Measurements from ENCODE around the gene GALNS. TPM values are rescaled to one million over a fixed set of nuclear protein-coding genes. Genes with fewer than 3 reads are reported as not detected.

Gene GALNS
- total and polyA plus RNA-seq, 2 of the 13 experiments (the other 11 are each of a cell fraction or from before 2014, with no cell fraction given): 9.2 to 9.8 TPM

- TF ChIP-seq MLX (CRISPR knock-in tag; IDR thresholded peaks at IDR 0.05): no peak
- TF ChIP-seq ZNF275 (CRISPR knock-in tag; IDR thresholded peaks at IDR 0.05; ENCODE audit: borderline replicate concordance): no peak
- no peak for TF ChIP-seq NR3C1 (CRISPR knock-in tag; IDR thresholded peaks at IDR 0.05)
- TF ChIP-seq CENPT (CRISPR knock-in tag; IDR thresholded peaks at IDR 0.05; ENCODE audit: low read depth): no peak
- TF ChIP-seq ZNF44 (CRISPR knock-in tag; IDR thresholded peaks at IDR 0.05): no peak
- no peak for TF ChIP-seq TRAFD1 (CRISPR knock-in tag; IDR thresholded peaks at IDR 0.05; ENCODE audit: borderline replicate concordance)
- TF ChIP-seq TIGD3 (CRISPR knock-in tag; IDR thresholded peaks at IDR 0.05; ENCODE audit: borderline replicate concordance): no peak
- 0 out of 2 replicates have a peak, but pooled peaks have one; percentile 50 for TF ChIP-seq ZNF75D (CRISPR knock-in tag; IDR thresholded peaks at IDR 0.05; ENCODE audit: borderline replicate concordance)
- TF ChIP-seq PHF8 (CRISPR knock-in tag; IDR thresholded peaks at IDR 0.05): no peak
- TF ChIP-seq ZNF33B (CRISPR knock-in tag; IDR thresholded peaks at IDR 0.05): 0 out of 2 replicates have a peak, but pooled peaks have one; percentile 17
- TF ChIP-seq ZNF678 (CRISPR knock-in tag; IDR thresholded peaks at IDR 0.05): peak; percentile 57; the same call in 1 of the 2 replicates
- no peak for TF ChIP-seq NONO (IDR thresholded peaks at IDR 0.05)
- peak; percentile 45; the same call in 1 of the 2 replicates for TF ChIP-seq NONO (CRISPR knock-in tag; conservative IDR thresholded peaks at IDR 0.05)
- no peak for TF ChIP-seq KMT2B (CRISPR knock-in tag; IDR thresholded peaks at IDR 0.05)
- TF ChIP-seq PHB2 (IDR thresholded peaks at IDR 0.05; ENCODE audit: partially characterized antibody): no peak
- TF ChIP-seq IRF2 (CRISPR knock-in tag; IDR thresholded peaks at IDR 0.05): no peak
- no peak for TF ChIP-seq NR2F6 (IDR thresholded peaks at IDR 0.05)
- TF ChIP-seq NR2F6 (CRISPR knock-in tag; IDR thresholded peaks at IDR 0.05): no peak
- 0 out of 2 replicates have a peak, but pooled peaks have one; percentile 28 for TF ChIP-seq BRD4 (CRISPR knock-in tag; IDR thresholded peaks at IDR 0.05)
- no peak for TF ChIP-seq MYNN (CRISPR knock-in tag; IDR thresholded peaks at IDR 0.05; ENCODE audit: low read depth)
- no peak for TF ChIP-seq CAMTA2 (CRISPR knock-in tag; IDR thresholded peaks at IDR 0.05; ENCODE audit: borderline replicate concordance)
- TF ChIP-seq DNMT1 (CRISPR knock-in tag; IDR thresholded peaks at IDR 0.05): no peak
- no peak for TF ChIP-seq ZNF253 (CRISPR knock-in tag; IDR thresholded peaks at IDR 0.05; ENCODE audit: borderline replicate concordance)
- peak; percentile 58 for TF ChIP-seq NR2C2 (CRISPR knock-in tag; IDR thresholded peaks at IDR 0.05; ENCODE audit: borderline replicate concordance)
- no peak for TF ChIP-seq ZNF264 (CRISPR knock-in tag; IDR thresholded peaks at IDR 0.05)
- no peak for TF ChIP-seq ARID3A (IDR thresholded peaks at IDR 0.05; ENCODE audit: low read depth, low read length)
Observed at GRCh38 chr16:88810166-88810911, 46.4 kb downstream of the GALNS start (continued).
